DMS53 treated with DMSO at 0.1 percent for 48 hours (cell line): ENCODE data around the gene THEM5.

ENCODE experiments used
- DNase-seq: peaks from one replicate; lab custom pipeline; 2025; ENCODE audit not compliant: unreplicated experiment; lab: John Stamatoyannopoulos, UW

Gene THEM5

GRCh38 chr1:151822404-151822803 is 31.1 kb downstream of the THEM5 start:
- DNase-seq: no peak

GRCh38 chr1:151820940-151821339 is 32.6 kb downstream of the THEM5 start:
- DNase-seq: peak; percentile 8

- DNase-seq: no peak
Observed at GRCh38 chr1:151819976-151820623, 33.4 kb downstream of the THEM5 start.

GRCh38 chr1:151819227-151819835 is 34.2 kb downstream of the THEM5 start:
- DNase-seq: no peak

GRCh38 chr1:151817353-151817730 is 36.2 kb downstream of the THEM5 start:
- DNase-seq: no peak

- DNase-seq: no peak
Observed at GRCh38 chr1:151816548-151817352, 36.8 kb downstream of the THEM5 start.

GRCh38 chr1:151815716-151816327 is 37.7 kb downstream of the THEM5 start:
- no peak for DNase-seq

GRCh38 chr1:151814971-151815545 is 38.5 kb downstream of the THEM5 start:
- DNase-seq: no peak

GRCh38 chr1:151814426-151814825 is 39.1 kb downstream of the THEM5 start:
- no peak for DNase-seq

- DNase-seq: no peak
Observed at GRCh38 chr1:151813271-151813977, 40.1 kb downstream of the THEM5 start.

- no peak for DNase-seq
Observed at GRCh38 chr1:151811181-151811580, 42.3 kb downstream of the THEM5 start.

GRCh38 chr1:151809985-151810556 is 43.4 kb downstream of the THEM5 start:
- no peak for DNase-seq

- DNase-seq: no peak
Observed at GRCh38 chr1:151809290-151809984, 44.1 kb downstream of the THEM5 start.

- DNase-seq: no peak
Observed at GRCh38 chr1:151807766-151808165, 45.7 kb downstream of the THEM5 start.

- no peak for DNase-seq
Observed at GRCh38 chr1:151807131-151807530, 46.4 kb downstream of the THEM5 start.

GRCh38 chr1:151806170-151806569 is 47.3 kb downstream of the THEM5 start:
- DNase-seq: no peak

- no peak for DNase-seq
Observed at GRCh38 chr1:151805066-151805820, 48.3 kb downstream of the THEM5 start, which contains the start of gene LINGO4. LINGO4 (minus strand) TSS chr1:151805419; CDS start chr1:151802704, 2,715 bp downstream.

- DNase-seq: no peak
Observed at GRCh38 chr1:151803915-151804314, 49.6 kb downstream of the THEM5 start.

- DNase-seq: no peak
Observed at GRCh38 chr1:151803164-151803563, 50.3 kb downstream of the THEM5 start.
